Measurements from ENCODE around the gene ELP4.

- TF ChIP-seq CTCF (IDR thresholded peaks at IDR 0.05; ENCODE audit: low read depth, low read length) (no peak), POLR2A (IDR thresholded peaks at IDR 0.05; ENCODE audit: extremely low read depth, insufficient read length) (no peak), MAX (IDR thresholded peaks at IDR 0.05; ENCODE audit: low read depth, low read length) (no peak), MYC (IDR thresholded peaks at IDR 0.05; ENCODE audit: low read depth, low read length) (no peak)
These were observed 171.2 kb downstream of the ELP4 start for GRCh38 chr11:31680770-31681169.

Data from NB4 (cell line).